Tibial nerve (tissue), 4 donors: Measurements from ENCODE around the gene NUMB.

Source experiments
- CTCF ChIP-seq, 5 experiments: fragments of 200-600 bp in 3 of 5; fragments of 450-650 bp in 2 of 5; sonication (generic) in 3 of 5; IDR thresholded peaks; one replicate each; pipeline ENCODE4 v1.5.1; 2016 to 2019; ENCODE audit warnings: antibody characterized with exemption in 5 of 5, mild to moderate bottlenecking in 3 of 5, moderate library complexity in 2 of 5
- EP300 ChIP-seq, 2 donors: sonication (generic); formaldehyde crosslinking; IDR thresholded peaks; one replicate each; pipeline ENCODE4 v1.6.1; 2017; ENCODE audit warnings: antibody characterized with exemption in 2 of 2, mild to moderate bottlenecking in 1 of 2
- POLR2A ChIP-seq, 2 donors: fragments of 450-650 bp; IDR thresholded peaks; one replicate each; pipeline ENCODE4 v1.6.1; 2017; ENCODE audit warnings: antibody characterized with exemption in 2 of 2, mild to moderate bottlenecking in 2 of 2, moderate library complexity in 2 of 2

GRCh38 chr14:73462815-73463214 is 4.5 kb upstream of the NUMB start:
- TF ChIP-seq CTCF (IDR thresholded peaks at IDR 0.05) (no peak), POLR2A (IDR thresholded peaks at IDR 0.05) (no peak), EP300 (IDR thresholded peaks at IDR 0.05) (no peak)
